H1 (cell line): Measurements from ENCODE around the gene RBP3. TPM values are rescaled to one million over a fixed set of nuclear protein-coding genes. Genes with fewer than 3 reads are reported as not detected.

Experiments
- HDAC2 ChIP-seq, 2 experiments: fragments of 300-600 bp in 1 of 2; sonication (generic) in 1 of 2; IDR thresholded peaks; 2 replicates each; pipeline ENCODE4 v1.6.1; 2011 to 2012; ENCODE audit warnings: low read depth in 2 of 2, low read length in 2 of 2, mild to moderate bottlenecking in 2 of 2, moderate library complexity in 2 of 2, borderline replicate concordance in 1 of 2, inconsistent platforms in 1 of 2
- POU5F1 ChIP-seq: IDR thresholded peaks from 2 replicates; pipeline ENCODE4 v1.6.1; 2011; ENCODE audit warnings: low read depth, mild to moderate bottlenecking, low read length, moderate library complexity
- polyA plus RNA-seq, 7 experiments: library from polyadenylated mRNA; depleted of rRNA in 3 of 7; stranded (reverse) in 5 of 7; unstranded in 2 of 7; fragments of >200 nt in 5 of 7; fragments of 200-250 nt in 2 of 7; gene quantifications; 1 replicate in 5 of 7; 2 replicates in 1 of 7; 4 replicates in 1 of 7; pipeline versions ENCODE4 v1.2.1 to v1.2.3, GENCODE V29; 2011 to 2013; ENCODE audit warnings: missing spikeins in 2 of 7, mixed read lengths in 2 of 7
- total RNA-seq: library from RNA; stranded (reverse); fragmentation: NEBNext Ultra II Directional; extraction: Animal tissue kit (Norgen Biotek cat#: 25700); gene quantifications from 2 replicates; pipeline ENCODE4 v1.2.1, GENCODE V29; 2021

RBP3 gene
- total and polyA plus RNA-seq, 2 of the 8 experiments (the other 6 are each of a cell fraction or from before 2014, with no cell fraction given): not detected

DNA sequence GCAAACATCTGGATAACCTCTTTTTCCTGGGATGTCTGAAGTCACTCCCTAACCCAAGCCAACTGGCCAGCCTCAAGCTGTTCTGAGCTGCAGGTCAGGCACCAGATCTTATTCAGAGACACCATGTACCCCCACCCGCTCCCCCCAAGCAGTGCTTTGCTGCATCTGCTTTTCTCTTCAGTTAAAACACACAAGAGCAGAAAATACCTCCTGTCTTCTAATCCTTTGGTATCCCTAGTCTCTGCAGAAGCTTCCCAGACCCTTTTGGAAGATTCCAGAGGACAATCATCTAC, 32.9 kb downstream of the RBP3 start (continued):
- TF ChIP-seq POU5F1 (no peak), HDAC2 (IDR thresholded peaks at IDR 0.05; ENCODE audit: borderline replicate concordance in 1 of 2, low read depth in 2 of 2, low read length in 2 of 2) (no peak)
